Mesenteric fat pad (tissue), 1 donor: ENCODE data around the gene RFLNA. TPM values are rescaled to one million over a fixed set of nuclear protein-coding genes. Genes with fewer than 3 reads are reported as not detected.
"Not testable (repeated sequence)": the region's sequence is repeated elsewhere in the genome, so short reads cannot be mapped to it uniquely, and the experiment has no call there.

Source experiments
- DNase-seq: peaks from one replicate; pipeline ENCODE4 v3.0.0-alpha.2; 2020; ENCODE audit warnings: low spot score
- total RNA-seq: library from RNA; stranded (reverse); fragmentation: NEBNext Ultra II Directional; extraction: Animal tissue kit (Norgen Biotek cat#: 25700); gene quantifications from one replicate; pipeline ENCODE4 v1.2.1, GENCODE V29; 2021
- donor health status: DM: yes; HTN: yes; CAD: no.

Gene RFLNA
- total RNA-seq, 1 donor from 2014 or later: not detected

DNA sequence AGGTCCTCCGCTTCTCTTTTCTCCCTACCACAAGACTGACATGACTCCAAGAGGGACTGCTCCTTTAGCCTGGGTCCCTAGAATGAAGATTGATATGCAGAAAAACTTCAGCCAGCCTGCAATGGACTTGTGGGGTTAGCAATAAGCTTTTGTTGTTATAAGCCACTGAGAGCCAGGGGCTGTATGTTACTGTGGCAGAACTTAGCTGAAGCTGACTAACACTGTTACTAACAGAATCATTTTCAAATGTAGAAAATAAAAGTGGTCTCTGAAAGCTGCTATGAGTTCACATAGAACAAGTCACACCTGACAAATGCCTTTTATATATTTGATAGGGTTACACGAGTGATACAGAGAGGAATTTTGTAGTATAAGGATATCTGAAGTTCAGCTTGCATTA is 13.6 kb upstream of the RFLNA start:
- no peak for DNase-seq

DNA sequence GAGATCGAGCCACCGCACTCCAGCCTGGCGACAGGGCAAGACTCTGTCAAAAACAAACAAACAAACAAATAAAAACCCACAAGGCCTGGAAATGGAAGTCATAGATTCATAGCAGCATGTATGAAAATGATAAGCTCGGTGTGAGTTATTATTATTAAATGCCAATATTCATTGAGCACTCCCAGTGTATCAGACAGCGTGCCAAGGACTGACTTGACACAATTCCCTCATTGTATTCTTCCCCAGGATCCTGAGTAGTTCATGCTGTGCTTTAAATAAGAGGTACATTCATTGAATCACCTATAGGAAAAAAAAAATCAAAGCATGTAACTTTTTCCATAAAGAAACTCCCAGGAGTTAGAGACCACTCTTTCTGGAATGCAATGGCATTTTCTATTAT is 12.6 kb upstream of the RFLNA start:
- no peak for DNase-seq

DNA sequence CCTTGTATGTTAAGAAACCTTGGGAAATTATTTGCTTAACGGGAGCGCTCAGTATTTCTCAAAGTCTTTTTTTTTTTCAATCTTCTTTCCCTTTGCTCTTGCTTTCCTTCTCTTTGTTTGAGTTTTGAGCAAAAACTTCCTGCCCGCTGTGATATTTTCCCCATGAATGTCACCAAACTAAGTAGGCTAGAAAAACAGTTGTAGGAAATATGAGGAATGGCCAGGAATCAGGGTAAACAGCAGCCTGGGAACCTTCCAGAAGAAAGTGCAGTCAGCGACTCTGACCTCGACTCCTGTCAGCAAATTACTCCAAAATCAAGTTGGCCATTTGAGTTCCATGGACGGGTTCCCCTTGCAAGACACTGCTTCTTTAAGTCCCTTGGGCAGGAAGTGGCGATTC is 11.6 kb upstream of the RFLNA start:
- no peak for DNase-seq

DNA sequence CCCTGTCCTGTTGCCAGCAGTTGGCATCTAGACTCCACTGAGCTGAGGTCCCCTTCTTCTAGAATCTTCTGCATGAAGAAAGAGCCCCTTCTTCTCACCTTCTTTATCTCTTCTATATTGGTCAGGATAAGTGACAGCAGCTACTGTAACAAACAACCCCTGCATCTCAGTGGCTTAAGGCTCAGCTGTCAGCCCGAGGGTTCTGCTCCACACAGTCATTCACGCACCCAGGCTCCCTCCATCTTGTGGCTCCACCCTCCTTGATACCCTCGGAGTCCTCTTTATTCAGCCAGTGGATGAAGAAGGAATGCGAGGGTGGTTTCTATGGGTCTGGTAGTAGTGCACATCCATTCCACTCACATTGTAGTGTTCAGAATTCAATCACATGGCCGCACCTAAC is 10.5 kb upstream of the RFLNA start:
- no peak for DNase-seq

- no peak for DNase-seq
Observed at GRCh38 chr12:124286414-124286813, 8.5 kb upstream of the RFLNA start.

DNA sequence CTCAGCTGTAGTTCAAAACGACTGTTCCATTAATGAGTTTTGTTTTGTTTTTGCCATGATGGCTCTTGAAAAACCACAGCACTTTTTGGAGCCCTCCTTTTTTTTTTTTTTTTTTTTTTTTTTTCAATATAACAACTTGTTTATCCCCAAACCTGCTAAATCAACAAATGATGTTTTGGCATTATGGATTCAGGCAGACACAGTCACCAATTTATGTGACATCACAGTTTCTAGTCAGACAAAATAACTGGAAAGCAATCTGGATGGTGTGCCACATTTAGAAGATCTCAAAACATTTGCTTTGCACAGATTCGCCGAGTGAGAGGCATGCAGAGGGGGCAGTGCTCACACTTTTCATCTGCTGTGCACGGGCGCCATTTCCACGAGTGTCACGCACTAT is 7.9 kb upstream of the RFLNA start:
- no peak for DNase-seq

DNA sequence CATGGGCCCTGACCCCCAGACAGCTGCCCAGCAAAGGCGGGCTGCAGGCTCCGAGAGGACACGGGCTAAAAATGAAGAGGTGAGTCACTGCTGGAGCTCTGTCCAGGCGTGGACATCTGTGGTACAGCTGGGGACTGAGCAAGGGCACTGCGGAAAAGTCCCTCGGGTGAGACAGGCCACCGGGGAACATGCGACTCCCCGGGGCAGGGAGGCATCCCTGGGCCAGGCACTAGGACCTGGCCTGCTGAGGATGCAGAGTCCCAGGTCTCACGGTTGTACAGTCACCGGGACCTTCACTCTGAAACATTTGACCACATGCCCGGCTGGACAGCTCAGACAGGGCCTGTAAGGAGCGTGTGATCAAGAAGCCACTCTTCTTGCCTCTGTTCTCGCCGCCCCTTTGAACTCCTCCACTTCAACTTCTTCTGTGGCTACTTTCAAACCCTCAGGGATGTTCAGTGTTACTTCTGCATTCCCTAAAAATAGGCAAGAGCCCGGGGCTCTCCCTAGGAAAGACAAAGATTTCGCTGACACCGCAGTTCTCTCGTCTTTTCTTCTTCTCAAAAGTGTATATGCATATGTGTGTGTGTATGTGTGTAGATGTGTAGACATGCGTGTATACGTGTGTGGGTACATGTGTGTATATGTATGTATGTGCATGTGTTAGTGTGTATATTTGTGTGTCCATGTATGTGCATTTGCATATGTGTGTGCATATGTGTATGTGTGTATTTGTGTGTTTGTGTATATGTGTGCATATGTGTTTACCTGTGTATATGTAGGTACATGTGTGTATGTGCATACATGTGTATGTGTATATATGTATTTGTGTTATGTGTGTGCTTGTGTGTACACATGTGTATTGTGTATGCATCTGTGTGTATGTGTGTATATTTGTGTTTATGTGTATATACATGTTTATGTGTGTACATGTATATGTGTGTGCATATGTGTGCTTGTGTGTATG is 5.0 kb upstream of the RFLNA start:
- no peak for DNase-seq

GRCh38 chr12:124292385-124292784 is 2.5 kb upstream of the RFLNA start:
- DNase-seq: no peak

GRCh38 chr12:124293286-124294003 is 1.4 kb upstream of the RFLNA start:
- DNase-seq: no peak

DNA sequence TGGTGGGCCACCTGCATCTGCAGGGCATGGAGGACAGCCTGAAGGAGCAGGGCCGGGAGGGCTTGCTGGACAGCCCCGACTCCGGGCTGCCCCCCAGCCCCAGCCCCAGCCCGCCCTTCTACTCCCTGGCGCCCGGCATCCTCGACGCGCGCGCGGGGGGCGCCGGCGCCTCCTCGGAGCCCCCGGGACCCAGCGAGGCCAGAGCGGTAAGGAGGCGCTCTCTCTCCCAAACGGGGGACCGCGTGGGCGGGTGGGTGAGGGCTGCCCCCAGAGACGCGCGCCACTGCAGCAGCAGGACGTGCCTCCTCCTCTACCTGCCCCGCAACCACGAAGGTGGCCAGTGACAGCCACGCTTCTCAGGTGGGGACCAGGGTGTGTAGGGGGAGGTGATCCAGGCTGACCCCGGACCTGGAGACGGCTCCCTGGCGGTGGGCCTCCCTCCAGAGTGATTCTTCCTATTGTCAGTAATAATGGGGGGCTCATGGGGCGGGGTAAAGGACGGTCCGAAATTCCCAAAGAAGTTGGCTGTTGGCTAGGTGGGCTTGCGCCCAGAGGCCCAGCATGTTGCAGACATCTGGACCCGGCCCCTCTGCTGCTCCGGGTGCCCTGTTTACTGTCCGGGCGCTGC is 652 bp downstream of the RFLNA start:
- no peak for DNase-seq

- DNase-seq: no peak
Observed at GRCh38 chr12:124296295-124296915, 1.5 kb downstream of the RFLNA start.

DNA sequence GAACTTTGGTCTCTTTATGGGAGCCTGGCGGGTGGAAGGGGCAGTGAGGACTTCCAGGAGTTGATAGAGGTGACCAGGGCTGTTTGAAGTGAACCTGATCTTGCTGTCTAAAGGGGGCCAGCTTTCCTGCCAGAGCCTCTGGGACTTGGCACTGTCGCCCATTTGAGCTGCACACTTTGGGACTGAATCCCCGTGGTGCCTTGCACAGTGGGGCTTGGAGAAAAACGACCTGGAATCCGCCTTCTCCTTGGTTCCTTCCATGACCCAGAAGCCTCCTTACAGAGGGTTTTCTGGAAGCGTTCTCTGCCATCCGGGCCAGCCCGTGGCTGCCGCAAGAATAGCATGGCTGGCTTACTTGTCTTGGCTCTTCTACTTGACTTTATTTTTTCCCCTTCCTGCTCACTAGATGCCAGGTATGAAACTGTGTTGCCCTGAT is 2.0 kb downstream of the RFLNA start:
- DNase-seq: no peak

GRCh38 chr12:124297389-124297788 is 2.5 kb downstream of the RFLNA start:
- DNase-seq: no peak

- DNase-seq: no peak
Observed at GRCh38 chr12:124297856-124298255, 3.0 kb downstream of the RFLNA start.

DNA sequence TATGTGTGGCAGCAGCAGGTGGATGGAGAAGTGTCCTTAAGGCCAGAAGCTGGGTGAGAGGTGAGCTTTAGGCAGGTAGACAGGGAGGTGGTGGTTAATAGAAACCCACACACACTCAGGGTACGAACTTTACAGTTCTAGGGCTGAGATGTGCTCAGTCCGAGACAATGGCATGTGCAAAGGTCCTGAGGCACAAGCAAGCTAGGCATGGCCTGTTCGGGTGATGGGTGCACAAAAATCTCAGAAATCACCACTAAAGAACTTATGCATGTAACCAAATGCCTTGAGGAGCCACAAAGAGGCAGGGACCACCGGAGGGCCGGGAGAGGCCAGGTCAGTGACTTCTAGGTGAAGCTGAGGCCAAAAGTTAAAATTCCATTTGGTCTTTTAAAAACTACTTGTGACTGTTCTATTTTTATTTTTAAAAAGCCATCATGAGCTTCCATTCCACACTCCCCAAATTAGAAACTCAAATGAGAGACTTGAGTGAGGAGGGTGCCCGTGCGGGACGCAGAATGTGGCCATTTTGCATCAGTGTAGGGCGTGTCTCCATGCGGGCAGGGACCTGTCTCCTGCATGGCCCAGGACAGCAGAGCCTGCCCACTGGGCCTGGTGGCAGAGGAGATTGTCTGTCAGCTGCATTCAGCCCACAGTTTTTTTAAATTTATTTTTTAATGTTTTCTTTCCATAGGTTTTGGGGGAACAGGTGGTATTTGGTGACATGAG is 4.0 kb downstream of the RFLNA start:
- no peak for DNase-seq

GRCh38 chr12:124299628-124300388 is 4.9 kb downstream of the RFLNA start:
- DNase-seq: no peak

DNA sequence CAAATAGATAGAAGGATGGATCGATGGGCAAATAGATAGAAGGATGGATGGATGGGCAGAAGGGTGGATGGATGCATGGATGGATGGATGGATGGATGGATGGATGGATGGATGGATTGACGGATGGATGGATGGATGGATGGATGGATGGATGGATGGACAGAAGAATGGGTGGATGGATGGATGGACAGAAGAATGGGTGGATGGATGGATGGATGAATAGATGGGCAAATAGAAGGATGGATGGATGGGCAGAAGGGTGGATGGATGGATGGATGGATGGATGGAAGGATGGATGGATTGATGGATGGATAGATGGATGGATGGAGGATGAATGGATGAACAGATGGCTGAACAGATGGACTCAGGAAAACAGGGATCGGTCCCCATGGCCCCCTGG is 5.8 kb downstream of the RFLNA start:
- not testable (repeated sequence) for DNase-seq

GRCh38 chr12:124301084-124301654 is 6.3 kb downstream of the RFLNA start:
- no peak for DNase-seq

GRCh38 chr12:124302241-124302806 is 7.4 kb downstream of the RFLNA start:
- DNase-seq: no peak
